ENCODE results near the gene KAT14.

GRCh38 chr20:18191306-18191705 is 53.6 kb downstream of the KAT14 start:
- TF ChIP-seq, protein P1, sequence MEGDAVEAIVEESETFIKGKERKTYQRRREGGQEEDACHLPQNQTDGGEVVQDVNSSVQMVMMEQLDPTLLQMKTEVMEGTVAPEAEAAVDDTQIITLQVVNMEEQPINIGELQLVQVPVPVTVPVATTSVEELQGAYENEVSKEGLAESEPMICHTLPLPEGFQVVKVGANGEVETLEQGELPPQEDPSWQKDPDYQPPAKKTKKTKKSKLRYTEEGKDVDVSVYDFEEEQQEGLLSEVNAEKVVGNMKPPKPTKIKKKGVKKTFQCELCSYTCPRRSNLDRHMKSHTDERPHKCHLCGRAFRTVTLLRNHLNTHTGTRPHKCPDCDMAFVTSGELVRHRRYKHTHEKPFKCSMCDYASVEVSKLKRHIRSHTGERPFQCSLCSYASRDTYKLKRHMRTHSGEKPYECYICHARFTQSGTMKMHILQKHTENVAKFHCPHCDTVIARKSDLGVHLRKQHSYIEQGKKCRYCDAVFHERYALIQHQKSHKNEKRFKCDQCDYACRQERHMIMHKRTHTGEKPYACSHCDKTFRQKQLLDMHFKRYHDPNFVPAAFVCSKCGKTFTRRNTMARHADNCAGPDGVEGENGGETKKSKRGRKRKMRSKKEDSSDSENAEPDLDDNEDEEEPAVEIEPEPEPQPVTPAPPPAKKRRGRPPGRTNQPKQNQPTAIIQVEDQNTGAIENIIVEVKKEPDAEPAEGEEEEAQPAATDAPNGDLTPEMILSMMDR (IDR thresholded peaks at IDR 0.05): no peak
- TF ChIP-seq POLR2A (IDR thresholded peaks at IDR 0.05; ENCODE audit: low read depth) (no peak), EP300 (IDR thresholded peaks at IDR 0.05) (no peak)

Data from esophagus muscularis mucosa (tissue), 4 donors.